ENCODE data around the gene CGA.

The CGA gene

GRCh38 chr6:87089135-87089534, 5.8 kb downstream of the CGA start:
- DNase-seq (ENCODE audit: low read depth in 2 of 2) = no peak

GRCh38 chr6:87088076-87088475, 6.8 kb downstream of the CGA start:
- DNase-seq (ENCODE audit: low read depth in 2 of 2) = no peak

- DNase-seq (ENCODE audit: low read depth in 2 of 2) = no peak
Measured at GRCh38 chr6:87082160-87082721, 12.7 kb downstream of the CGA start.

GRCh38 chr6:87078983-87079616, 15.8 kb downstream of the CGA start:
- peak; percentile 3 to 9 for DNase-seq (ENCODE audit: low read depth in 2 of 2)

- no peak for DNase-seq (ENCODE audit: low read depth in 2 of 2)
Measured at GRCh38 chr6:87075168-87075567, 19.7 kb downstream of the CGA start.

GRCh38 chr6:87074101-87074621, 20.7 kb downstream of the CGA start:
- no peak for DNase-seq (ENCODE audit: low read depth in 2 of 2)

- no peak for DNase-seq (ENCODE audit: low read depth in 2 of 2)
Measured at GRCh38 chr6:87071683-87072082, 23.2 kb downstream of the CGA start.

- DNase-seq (ENCODE audit: low read depth in 2 of 2) = no peak
Measured at GRCh38 chr6:87070741-87071140, 24.2 kb downstream of the CGA start.

GRCh38 chr6:87068795-87069194, 26.1 kb downstream of the CGA start:
- DNase-seq (ENCODE audit: low read depth in 2 of 2) = no peak

- DNase-seq (ENCODE audit: low read depth in 2 of 2) = no peak
Measured at GRCh38 chr6:87066449-87067333, 28.2 kb downstream of the CGA start.

- no peak for DNase-seq (ENCODE audit: low read depth in 2 of 2)
Measured at GRCh38 chr6:87065117-87065516, 29.8 kb downstream of the CGA start.

GRCh38 chr6:87059943-87060342, 35.0 kb downstream of the CGA start:
- no peak for DNase-seq (ENCODE audit: low read depth in 2 of 2)

GRCh38 chr6:87054143-87054833, 40.6 kb downstream of the CGA start:
- no peak for DNase-seq (ENCODE audit: low read depth in 2 of 2)

GRCh38 chr6:87053312-87053711, 41.6 kb downstream of the CGA start:
- no peak for DNase-seq (ENCODE audit: low read depth in 2 of 2)

- DNase-seq (ENCODE audit: low read depth in 2 of 2) = no peak
Measured at GRCh38 chr6:87049779-87050178, 45.1 kb downstream of the CGA start.

GRCh38 chr6:87045521-87046075, 49.3 kb downstream of the CGA start:
- DNase-seq (ENCODE audit: low read depth in 2 of 2) = no peak

GRCh38 chr6:87040729-87041128, 54.2 kb downstream of the CGA start:
- DNase-seq (ENCODE audit: low read depth in 2 of 2) = no peak

Measured in stimulated activated CD8-positive, alpha-beta memory T cell treated with anti-CD3 and anti-CD28 coated beads, Interleukin-2, amount 100 ng/mL, for 1 hour (primary cell).